Trophoblast cell (in vitro differentiated cells and primary cell): ENCODE measurements around the gene PLA2G2F.

ENCODE experiments used
- DNase-seq, 2 donors: peaks; one replicate each; pipeline ENCODE4 v3.0.0-alpha.2; 2016
- H2AFZ ChIP-seq: 2 replicates; pipeline ENCODE4 v1.6.1; 2013; ENCODE audit warnings: low read length, moderate library complexity, mild to moderate bottlenecking; ENCODE audit not compliant: insufficient read depth, poor library complexity
- H2AK5ac ChIP-seq: 2 replicates; pipeline ENCODE4 v1.6.1; 2013; ENCODE audit warnings: mild to moderate bottlenecking, low read length
- H2BK120ac ChIP-seq: 2 replicates; pipeline ENCODE4 v1.6.1; 2013; ENCODE audit warnings: low read length, mild to moderate bottlenecking, moderate library complexity; ENCODE audit not compliant: insufficient read depth, poor library complexity
- H2BK12ac ChIP-seq: 2 replicates; pipeline ENCODE4 v1.6.1; 2013; ENCODE audit warnings: mild to moderate bottlenecking, low read length, moderate library complexity
- H2BK5ac ChIP-seq: 2 replicates; pipeline ENCODE4 v1.6.1; 2013; ENCODE audit warnings: low read length, low read depth, moderate library complexity, mild to moderate bottlenecking; ENCODE audit not compliant: poor library complexity
- H3K14ac ChIP-seq: 2 replicates; pipeline ENCODE4 v1.6.1; 2013; ENCODE audit warnings: mild to moderate bottlenecking, low read length
- H3K18ac ChIP-seq: 2 replicates; pipeline ENCODE4 v1.6.1; 2013; ENCODE audit warnings: mild to moderate bottlenecking, low read length
- H3K23ac ChIP-seq: 2 replicates; pipeline ENCODE4 v1.6.1; 2013; ENCODE audit warnings: low read length
- H3K27ac ChIP-seq: 2 replicates; pipeline ENCODE4 v1.5.1; 2013; ENCODE audit warnings: low read depth, mild to moderate bottlenecking, inconsistent platforms, low read length, moderate library complexity
- H3K27me3 ChIP-seq: 2 replicates; pipeline ENCODE4 v1.6.1; 2013; ENCODE audit warnings: inconsistent platforms, mild to moderate bottlenecking, low read length, moderate library complexity; ENCODE audit not compliant: insufficient read depth
- H3K36me3 ChIP-seq, 2 experiments: 1 replicate in 1 of 2; 2 replicates in 1 of 2; pipeline ENCODE4 v1.6.1; 2013; ENCODE audit warnings: low read length in 2 of 2, mild to moderate bottlenecking in 2 of 2, moderate library complexity in 1 of 2; ENCODE audit not compliant: insufficient read depth in 2 of 2, control insufficient read depth in 1 of 2
- H3K4ac ChIP-seq: 2 replicates; pipeline ENCODE4 v1.6.1; 2013; ENCODE audit warnings: low read depth, mild to moderate bottlenecking, low read length, moderate library complexity
- H3K4me1 ChIP-seq, 2 experiments: 1 replicate in 1 of 2; 2 replicates in 1 of 2; pipeline ENCODE4 v1.6.1; 2013; ENCODE audit warnings: low read length in 2 of 2, mild to moderate bottlenecking in 2 of 2, moderate library complexity in 1 of 2; ENCODE audit not compliant: insufficient read depth in 2 of 2, control insufficient read depth in 1 of 2
- H3K4me2 ChIP-seq: 2 replicates; pipeline ENCODE4 v1.6.1; 2013; ENCODE audit warnings: inconsistent platforms, mild to moderate bottlenecking, low read length, moderate library complexity
- H3K4me3 ChIP-seq: 2 replicates; pipeline ENCODE4 v1.5.1; 2013; ENCODE audit warnings: mild to moderate bottlenecking, low read depth, low read length, inconsistent platforms
- H3K79me1 ChIP-seq: one replicate; pipeline ENCODE4 v1.6.1; 2013; ENCODE audit warnings: low read length
- H3K79me2 ChIP-seq: 2 replicates; pipeline ENCODE4 v1.6.1; 2013; ENCODE audit warnings: low read length, mild to moderate bottlenecking; ENCODE audit not compliant: control insufficient read depth, insufficient read depth, poor library complexity
- H3K9ac ChIP-seq: 2 replicates; pipeline ENCODE4 v1.6.1; 2013; ENCODE audit warnings: mild to moderate bottlenecking, low read length
- H3K9me3 ChIP-seq: 2 replicates; pipeline ENCODE4 v1.6.1; 2013; ENCODE audit warnings: low read depth, mild to moderate bottlenecking, control low read depth, inconsistent platforms, low read length; ENCODE audit not compliant: insufficient read depth
- H4K12ac ChIP-seq: 2 replicates; pipeline ENCODE4 v1.6.1; 2013; ENCODE audit warnings: low read depth, mild to moderate bottlenecking, low read length, moderate library complexity
- H4K8ac ChIP-seq: 2 replicates; pipeline ENCODE4 v1.6.1; 2013; ENCODE audit warnings: low read depth, mild to moderate bottlenecking, low read length, moderate library complexity
- H4K91ac ChIP-seq: one replicate; pipeline ENCODE4 v1.6.1; 2013; ENCODE audit warnings: low read depth, mild to moderate bottlenecking, low read length, moderate library complexity
- WGBS: extraction: QIAGEN DNeasy Blood & Tissue Kit; methylation state at CpG from one replicate; pipeline ENCODE4 v1.1.7; 2013; ENCODE audit warnings: missing lambda C conversion rate; ENCODE audit not compliant: insufficient read length, insufficient coverage; ENCODE audit errors: extremely low coverage; 5-methylcytosine and 5-hydroxymethylcytosine counted together

The PLA2G2F gene

DNA sequence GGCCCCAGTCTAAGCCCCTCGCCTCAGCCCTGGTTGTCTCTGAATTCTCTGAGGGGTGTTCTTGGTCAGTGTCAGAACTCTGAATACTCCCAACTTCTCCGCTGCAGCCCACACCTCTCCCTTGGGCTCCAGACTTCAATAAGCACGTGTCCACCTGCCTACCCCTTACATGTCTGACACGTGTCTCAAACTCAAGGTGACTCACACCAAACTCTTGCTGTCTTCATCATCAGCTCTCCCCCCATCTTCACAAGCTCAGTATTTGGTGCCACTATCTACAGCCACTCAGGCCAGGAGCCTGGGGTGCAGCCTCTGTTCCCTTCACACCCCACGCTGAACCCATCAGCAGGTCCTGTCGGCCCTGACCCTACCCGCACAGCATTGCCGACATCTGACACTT lies 28.0 kb downstream of the PLA2G2F start:
- Histone ChIP-seq H3K79me1 (no peaks in the 10 kb centered on the region), H3K4me3 (no peak overlapping the region), H3K9me3 (peaks cover 12% of the 10 kb centered on the region), H4K12ac (no peak overlapping the region), H3K27me3 (no peaks in the 10 kb centered on the region), H3K36me3 (no peaks in the 10 kb centered on the region), H3K9ac (no peak overlapping the region), H4K8ac (no peak overlapping the region), H3K23ac (no peak overlapping the region), H3K79me2 (no peaks in the 10 kb centered on the region), H2BK120ac (no peak overlapping the region), H3K4me1 (no peaks in the 10 kb centered on the region), H3K14ac (no peak overlapping the region), H2BK12ac (no peak overlapping the region), H2AFZ (no peak overlapping the region), H4K91ac (no peak overlapping the region), H2AK5ac (no peak overlapping the region), H3K27ac (no peak overlapping the region), H3K18ac (no peak overlapping the region), H2BK5ac (no peak overlapping the region), H3K4ac (no peak overlapping the region), H3K4me2 (no peak overlapping the region)
- no CpG with 5 or more reads among the region's 8 CpGs for WGBS
- no peak for DNase-seq

DNA sequence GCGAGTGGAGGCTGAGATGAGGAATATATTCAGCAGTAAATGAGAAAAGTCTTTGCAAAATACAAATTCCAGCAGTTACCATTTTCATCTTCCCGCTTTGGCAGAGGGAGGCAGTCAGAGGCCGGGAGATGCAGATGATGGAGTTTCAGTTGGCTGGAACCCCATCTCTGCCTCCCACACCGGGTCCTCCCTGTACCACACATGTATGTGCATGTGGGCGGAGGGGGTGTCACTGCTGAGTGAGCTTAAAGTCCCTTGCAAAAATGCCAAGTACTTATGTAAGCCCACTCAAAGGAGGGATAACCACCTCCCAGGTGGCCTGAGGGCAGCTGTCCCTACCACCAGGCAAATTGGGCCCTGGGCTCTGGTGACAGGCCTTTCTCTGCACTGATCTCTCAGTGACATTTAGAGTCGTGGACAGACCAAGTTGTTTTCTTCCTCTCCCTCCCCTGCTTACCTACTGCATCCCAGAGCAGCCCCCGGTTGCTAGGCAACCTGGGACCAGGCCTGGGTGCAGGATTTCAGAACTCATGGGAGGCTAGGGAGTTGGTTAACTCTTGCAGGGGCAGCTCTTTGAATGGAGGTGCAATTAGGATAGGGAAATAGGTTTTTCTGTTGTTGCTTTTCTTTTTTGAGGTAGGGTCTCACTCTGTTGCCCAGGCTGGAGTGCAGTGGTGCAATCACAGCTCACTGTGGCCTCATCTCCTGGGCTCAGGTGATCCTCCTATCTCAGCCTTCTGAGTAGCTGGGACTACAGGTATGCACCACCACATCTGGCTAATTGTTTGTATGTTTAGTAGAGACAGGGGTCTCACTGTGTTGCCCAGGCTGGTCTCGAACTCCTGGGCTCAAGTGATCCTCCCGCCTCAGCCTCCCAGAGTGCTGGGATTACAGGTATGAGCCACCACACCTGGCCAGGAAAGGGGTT lies 29.7 kb downstream of the PLA2G2F start:
- Histone ChIP-seq H4K8ac (no peak overlapping the region), H3K27ac (no peak overlapping the region), H2BK5ac (no peak overlapping the region), H3K79me1 (no peaks in the 10 kb centered on the region), H4K12ac (no peak overlapping the region), H3K4me1 (no peaks in the 10 kb centered on the region), H3K4ac (no peak overlapping the region), H3K9ac (no peak overlapping the region), H3K18ac (no peak overlapping the region), H2BK12ac (no peak overlapping the region), H3K4me2 (no peak overlapping the region), H2BK120ac (no peak overlapping the region), H3K14ac (no peak overlapping the region), H2AFZ (no peak overlapping the region), H3K9me3 (peaks cover 10% of the 10 kb centered on the region), H3K27me3 (no peaks in the 10 kb centered on the region), H3K4me3 (no peak overlapping the region), H3K36me3 (no peaks in the 10 kb centered on the region), H2AK5ac (no peak overlapping the region), H3K23ac (no peak overlapping the region), H3K79me2 (no peaks in the 10 kb centered on the region), H4K91ac (no peak overlapping the region)
- DNase-seq, result no peak
- WGBS, result no CpG with 5 or more reads among the region's 9 CpGs

DNA sequence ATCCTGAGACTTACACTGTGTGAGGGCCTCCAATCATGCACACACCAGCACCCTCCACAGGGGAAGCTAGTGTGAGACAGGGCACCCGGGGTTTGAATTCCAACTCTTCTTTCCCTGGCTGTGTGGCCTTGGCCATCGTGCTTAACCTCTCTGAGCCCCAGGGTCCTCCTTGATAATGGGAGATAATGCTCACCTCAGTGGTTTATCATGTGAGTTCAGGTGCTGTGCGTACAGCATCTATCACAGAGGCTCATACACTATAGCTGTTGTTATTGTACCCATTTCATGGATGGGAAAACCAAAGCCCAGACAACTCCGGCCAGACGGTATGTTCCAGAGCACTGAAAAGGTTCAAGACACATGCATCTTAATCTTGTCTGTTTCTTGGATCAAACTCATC lies 30.8 kb downstream of the PLA2G2F start:
- no peak overlapping the region for H3K4ac ChIP-seq
- H2BK5ac ChIP-seq, result no peak overlapping the region
- H2BK120ac ChIP-seq, result no peak overlapping the region
- H3K79me1 ChIP-seq, result no peaks in the 10 kb centered on the region
- no peak overlapping the region for H3K4me2 ChIP-seq
- H4K12ac ChIP-seq, result no peak overlapping the region
- H3K36me3 ChIP-seq, result no peaks in the 10 kb centered on the region
- no CpG with 5 or more reads among the region's 5 CpGs for WGBS
- H3K79me2 ChIP-seq, result no peaks in the 10 kb centered on the region
- no peak overlapping the region for H2AFZ ChIP-seq
- no peak overlapping the region for H4K91ac ChIP-seq
- H4K8ac ChIP-seq, result no peak overlapping the region
- no peak overlapping the region for H3K18ac ChIP-seq
- no peaks in the 10 kb centered on the region for H3K27me3 ChIP-seq
- no peak overlapping the region for H3K9ac ChIP-seq
- no peak overlapping the region for H3K23ac ChIP-seq
- H2AK5ac ChIP-seq, result no peak overlapping the region
- no peak overlapping the region for H2BK12ac ChIP-seq
- no peak overlapping the region for H3K4me3 ChIP-seq
- H3K9me3 ChIP-seq, result peaks cover 5% of the 10 kb centered on the region
- DNase-seq, result no peak
- no peak overlapping the region for H3K14ac ChIP-seq
- no peaks in the 10 kb centered on the region for H3K4me1 ChIP-seq
- H3K27ac ChIP-seq, result no peak overlapping the region

DNA sequence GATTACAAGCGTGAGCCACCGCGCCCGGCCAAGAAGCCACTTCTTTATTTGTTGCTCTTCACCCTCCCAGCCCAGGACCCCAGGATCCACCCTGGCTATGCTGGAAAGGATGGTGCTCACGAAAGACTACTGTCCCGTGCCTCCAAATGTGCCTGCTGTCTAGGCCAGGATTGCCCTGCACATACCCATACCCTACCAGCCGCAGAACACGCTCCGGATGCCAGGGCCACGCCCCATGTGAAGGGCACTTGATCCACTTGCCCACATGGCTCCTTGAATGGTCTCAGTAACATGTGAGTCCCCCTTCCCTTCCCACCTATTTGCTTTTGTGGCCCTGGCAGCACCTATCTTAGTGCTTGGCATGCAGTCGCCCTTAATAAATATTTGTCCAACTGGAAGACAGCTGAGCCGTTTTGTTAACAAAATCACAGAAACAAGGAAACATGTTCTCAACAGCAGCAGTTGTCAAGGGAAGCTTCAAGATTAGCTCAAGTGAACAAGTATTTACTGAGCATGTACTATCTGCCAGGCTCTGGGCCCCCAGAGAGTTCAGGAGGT lies 33.0 kb downstream of the PLA2G2F start:
- Histone ChIP-seq H3K79me2 (no peaks in the 10 kb centered on the region), H4K12ac (no peak overlapping the region), H3K27ac (no peak overlapping the region), H3K18ac (no peak overlapping the region), H2BK12ac (no peak overlapping the region), H3K4me1 (no peaks in the 10 kb centered on the region), H3K23ac (no peak overlapping the region), H3K9me3 (peaks cover 1% of the 10 kb centered on the region), H3K79me1 (no peaks in the 10 kb centered on the region), H3K4me2 (no peak overlapping the region), H2AFZ (no peak overlapping the region), H3K9ac (no peak overlapping the region), H3K14ac (no peak overlapping the region), H4K8ac (no peak overlapping the region), H2AK5ac (no peak overlapping the region), H3K27me3 (no peaks in the 10 kb centered on the region), H3K36me3 (no peaks in the 10 kb centered on the region), H3K4me3 (no peak overlapping the region), H3K4ac (no peak overlapping the region), H4K91ac (no peak overlapping the region), H2BK5ac (no peak overlapping the region), H2BK120ac (no peak overlapping the region)
- WGBS, result no CpG with 5 or more reads among the region's 12 CpGs
- DNase-seq, result no peak
